ENCODE measurements around the gene GCC2.
A peak's percentile ranks its signal among the peaks of the same experiment; 100 is the strongest.
"Not testable (repeated sequence)": the region's sequence is repeated elsewhere in the genome, so short reads cannot be mapped to it uniquely, and the experiment has no call there.

GCC2 gene

GRCh38 chr2:108444941-108445840 is 3.8 kb upstream of the GCC2 start:
- H3K27ac ChIP-seq (ENCODE audit: low read length), result no peak overlapping the region
- 0 out of 2 replicates have a peak, but pooled peaks cover 1% of the 10 kb centered on the region for H3K4me1 ChIP-seq (ENCODE audit: control insufficient read depth, insufficient read depth, low read length)
- WGBS (ENCODE audit: insufficient coverage, insufficient read length), result no CpG with 5 or more reads among the region's 1 CpG
- no peak for DNase-seq (ENCODE audit: low read depth, low spot score)
- no peaks in the 10 kb centered on the region for H3K27me3 ChIP-seq (ENCODE audit: control insufficient read depth, insufficient read depth, low read length)
- H3K36me3 ChIP-seq (ENCODE audit: control insufficient read depth, insufficient read depth, low read length), result no peaks in the 10 kb centered on the region
- H3K4me3 ChIP-seq (ENCODE audit: low read length), result no peak overlapping the region
- no peaks in the 10 kb centered on the region for H3K9me3 ChIP-seq (ENCODE audit: control insufficient read depth, insufficient read depth, low read length)

GRCh38 chr2:108446703-108447102 is 2.3 kb upstream of the GCC2 start:
- no peak overlapping the region for H3K27ac ChIP-seq (ENCODE audit: low read length)

GRCh38 chr2:108447947-108448677 is 894 bp upstream of the GCC2 start:
- peak overlapping the region; percentile 53; the same call in 1 of the 2 replicates for H3K4me3 ChIP-seq (ENCODE audit: low read length)
- no peak overlapping the region for H3K27ac ChIP-seq (ENCODE audit: low read length)
- no peak for DNase-seq (ENCODE audit: low read depth, low spot score)
- no peaks in the 10 kb centered on the region; the same call in 1 of the 2 replicates for H3K36me3 ChIP-seq (ENCODE audit: control insufficient read depth, insufficient read depth, low read length)
- H3K9me3 ChIP-seq (ENCODE audit: control insufficient read depth, insufficient read depth, low read length), result no peaks in the 10 kb centered on the region
- H3K4me1 ChIP-seq (ENCODE audit: control insufficient read depth, insufficient read depth, low read length), result 0 out of 2 replicates have a peak, but pooled peaks cover 1% of the 10 kb centered on the region
- H3K27me3 ChIP-seq (ENCODE audit: control insufficient read depth, insufficient read depth, low read length), result no peaks in the 10 kb centered on the region
- WGBS (ENCODE audit: insufficient coverage, insufficient read length), result no CpG with 5 or more reads among the region's 23 CpGs

More at GRCh38 chr2:108446703-108447102, 2.3 kb upstream of the GCC2 start:
- Histone ChIP-seq H3K9me3 (ENCODE audit: control insufficient read depth, insufficient read depth, low read length) (no peaks in the 10 kb centered on the region), H3K27me3 (ENCODE audit: control insufficient read depth, insufficient read depth, low read length) (no peaks in the 10 kb centered on the region), H3K4me1 (ENCODE audit: control insufficient read depth, insufficient read depth, low read length) (0 out of 2 replicates have a peak, but pooled peaks cover 1% of the 10 kb centered on the region), H3K36me3 (ENCODE audit: control insufficient read depth, insufficient read depth, low read length) (no peaks in the 10 kb centered on the region), H3K4me3 (ENCODE audit: low read length) (no peak overlapping the region)
- WGBS (ENCODE audit: insufficient coverage, insufficient read length), result no CpG with 5 or more reads among the region's 2 CpGs
- no peak for DNase-seq (ENCODE audit: low read depth, low spot score)

DNA sequence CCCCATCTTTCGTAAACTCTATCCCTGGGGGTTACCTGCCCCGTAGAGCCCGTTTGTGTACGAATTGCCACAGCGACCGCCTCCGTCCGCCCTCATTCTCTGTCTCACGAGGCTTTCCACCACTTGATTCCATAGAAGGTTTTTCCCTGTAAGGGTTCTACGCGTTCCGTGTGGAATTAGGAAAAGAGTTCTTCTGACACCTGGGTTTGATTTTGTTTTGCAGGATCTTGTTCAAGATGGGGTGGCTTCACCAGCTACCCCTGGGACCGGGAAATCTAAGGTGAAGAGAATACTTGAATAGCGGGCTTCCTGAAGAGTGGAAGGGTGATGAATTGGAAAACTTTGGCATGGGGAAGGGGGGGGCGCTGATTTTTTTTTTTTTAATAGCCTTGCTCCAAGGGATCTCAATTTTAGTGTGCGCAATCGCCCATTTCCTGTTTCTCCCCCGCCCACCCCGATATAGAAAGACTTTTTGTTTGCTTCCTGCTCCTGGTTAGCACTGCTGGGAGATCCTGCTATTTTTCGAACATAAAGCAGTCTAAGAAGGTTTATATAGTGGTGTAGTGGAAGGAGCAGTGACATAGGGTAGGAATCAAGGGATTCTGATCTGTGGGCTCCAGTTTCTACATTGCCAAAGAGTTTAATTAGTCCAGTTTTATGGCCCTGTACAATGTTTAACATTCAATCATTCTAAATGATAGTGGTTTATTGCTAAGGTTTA is 564 bp downstream of the GCC2 start:
- H3K27me3 ChIP-seq (ENCODE audit: control insufficient read depth, insufficient read depth, low read length), result no peaks in the 10 kb centered on the region
- 0 out of 2 replicates have a peak, but pooled peaks cover 1% of the 10 kb centered on the region for H3K4me1 ChIP-seq (ENCODE audit: control insufficient read depth, insufficient read depth, low read length)
- no peak overlapping the region for H3K27ac ChIP-seq (ENCODE audit: low read length)
- no peak for DNase-seq (ENCODE audit: low read depth, low spot score)
- no peaks in the 10 kb centered on the region for H3K9me3 ChIP-seq (ENCODE audit: control insufficient read depth, insufficient read depth, low read length)
- WGBS (ENCODE audit: insufficient coverage, insufficient read length), result no CpG with 5 or more reads among the region's 20 CpGs
- peak overlapping the region; percentile 53; the same call in 1 of the 2 replicates for H3K4me3 ChIP-seq (ENCODE audit: low read length)
- H3K36me3 ChIP-seq (ENCODE audit: control insufficient read depth, insufficient read depth, low read length), result no peaks in the 10 kb centered on the region; the same call in 1 of the 2 replicates

- WGBS (ENCODE audit: insufficient coverage, insufficient read length), result no CpG with 5 or more reads among the region's 3 CpGs
- no peak overlapping the region for H3K4me3 ChIP-seq (ENCODE audit: low read length)
- 0 out of 2 replicates have a peak, but pooled peaks cover 1% of the 10 kb centered on the region for H3K4me1 ChIP-seq (ENCODE audit: control insufficient read depth, insufficient read depth, low read length)
- no peaks in the 10 kb centered on the region for H3K9me3 ChIP-seq (ENCODE audit: control insufficient read depth, insufficient read depth, low read length)
- no peaks in the 10 kb centered on the region for H3K27me3 ChIP-seq (ENCODE audit: control insufficient read depth, insufficient read depth, low read length)
- no peak for DNase-seq (ENCODE audit: low read depth, low spot score)
- no peaks in the 10 kb centered on the region; the same call in 1 of the 2 replicates for H3K36me3 ChIP-seq (ENCODE audit: control insufficient read depth, insufficient read depth, low read length)
- no peak overlapping the region for H3K27ac ChIP-seq (ENCODE audit: low read length)
These were observed 1.9 kb downstream of the GCC2 start for GRCh38 chr2:108450863-108451262.

GRCh38 chr2:108451976-108452375 is 3.0 kb downstream of the GCC2 start:
- Histone ChIP-seq H3K36me3 (ENCODE audit: control insufficient read depth, insufficient read depth, low read length) (no peaks in the 10 kb centered on the region; the same call in 1 of the 2 replicates), H3K4me3 (ENCODE audit: low read length) (no peak overlapping the region), H3K9me3 (ENCODE audit: control insufficient read depth, insufficient read depth, low read length) (no peaks in the 10 kb centered on the region), H3K27me3 (ENCODE audit: control insufficient read depth, insufficient read depth, low read length) (no peaks in the 10 kb centered on the region), H3K27ac (ENCODE audit: low read length) (no peak overlapping the region), H3K4me1 (ENCODE audit: control insufficient read depth, insufficient read depth, low read length) (0 out of 2 replicates have a peak, but pooled peaks cover 1% of the 10 kb centered on the region)
- no peak for DNase-seq (ENCODE audit: low read depth, low spot score)
- no CpG with 5 or more reads among the region's 4 CpGs for WGBS (ENCODE audit: insufficient coverage, insufficient read length)

DNA sequence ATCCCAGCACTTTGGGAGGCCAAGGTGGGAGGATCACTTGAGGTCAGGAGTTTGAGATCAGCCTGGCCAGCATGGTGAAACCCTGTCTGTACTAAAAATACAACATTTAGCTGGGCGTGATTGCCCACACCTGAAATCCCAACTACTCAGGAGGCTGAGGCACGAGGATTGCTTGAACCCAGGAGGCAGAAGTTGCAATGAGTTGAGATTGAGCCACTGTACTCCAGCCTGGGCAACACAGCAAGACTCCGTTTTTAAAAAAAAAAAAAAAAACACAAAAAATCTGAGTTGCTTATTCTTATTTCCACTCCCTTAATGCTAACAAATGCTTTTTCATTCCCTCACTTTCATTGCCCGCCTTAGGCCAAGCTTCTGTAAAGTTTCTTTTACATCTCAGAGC is 4.5 kb downstream of the GCC2 start:
- not testable (repeated sequence) for H3K27ac ChIP-seq (ENCODE audit: low read length); H3K4me1 ChIP-seq (ENCODE audit: control insufficient read depth, insufficient read depth, low read length); H3K9me3 ChIP-seq (ENCODE audit: control insufficient read depth, insufficient read depth, low read length); H3K4me3 ChIP-seq (ENCODE audit: low read length); H3K36me3 ChIP-seq (ENCODE audit: control insufficient read depth, insufficient read depth, low read length); DNase-seq (ENCODE audit: low read depth, low spot score); H3K27me3 ChIP-seq (ENCODE audit: control insufficient read depth, insufficient read depth, low read length)
- no CpG with 5 or more reads among the region's 4 CpGs for WGBS (ENCODE audit: insufficient coverage, insufficient read length)

DNA sequence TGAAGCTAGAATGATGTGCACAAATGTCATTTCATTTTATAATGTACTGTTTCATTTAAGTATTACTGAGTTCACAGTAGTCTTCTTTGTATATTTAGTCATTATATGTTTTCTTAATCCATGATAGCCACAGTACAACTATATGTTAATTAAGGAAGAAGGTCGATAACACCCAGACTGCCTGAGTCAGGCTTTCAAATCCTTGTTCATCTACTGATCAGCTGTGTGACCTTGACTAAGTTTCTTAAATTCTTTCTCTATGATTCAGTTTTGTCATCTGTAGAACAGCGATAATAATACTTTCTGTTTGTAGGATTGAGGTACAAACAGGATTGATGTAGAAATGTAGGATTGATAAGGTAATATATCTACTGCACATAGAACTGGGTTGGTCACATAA is 5.4 kb downstream of the GCC2 start:
- Histone ChIP-seq H3K36me3 (ENCODE audit: control insufficient read depth, insufficient read depth, low read length) (no peaks in the 10 kb centered on the region; the same call in 1 of the 2 replicates), H3K4me3 (ENCODE audit: low read length) (no peak overlapping the region), H3K27ac (ENCODE audit: low read length) (no peak overlapping the region), H3K4me1 (ENCODE audit: control insufficient read depth, insufficient read depth, low read length) (no peaks in the 10 kb centered on the region), H3K9me3 (ENCODE audit: control insufficient read depth, insufficient read depth, low read length) (no peaks in the 10 kb centered on the region), H3K27me3 (ENCODE audit: control insufficient read depth, insufficient read depth, low read length) (no peaks in the 10 kb centered on the region)
- 100% methylated on average over 1 of the region's 2 CpGs for WGBS (ENCODE audit: insufficient coverage, insufficient read length)
- DNase-seq (ENCODE audit: low read depth, low spot score), result no peak

DNA sequence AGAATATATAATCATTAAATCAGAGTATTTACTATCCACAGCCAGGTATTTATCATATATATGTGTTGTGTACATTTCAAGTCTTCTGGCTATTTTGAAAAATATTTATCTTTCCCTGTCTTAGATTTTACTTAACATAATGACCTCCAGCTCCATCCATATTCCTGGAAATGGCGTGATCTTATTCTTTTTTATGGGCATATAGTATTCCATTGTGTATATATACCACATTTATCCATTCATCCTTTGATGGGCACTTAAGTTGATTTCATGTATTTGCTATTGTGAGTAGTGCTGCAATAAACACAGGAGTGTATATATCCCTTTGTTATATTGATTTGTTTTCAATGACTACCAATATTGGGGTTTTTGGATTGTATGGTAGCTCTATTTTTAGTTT is 6.6 kb downstream of the GCC2 start:
- H3K9me3 ChIP-seq (ENCODE audit: control insufficient read depth, insufficient read depth, low read length), result no peaks in the 10 kb centered on the region
- no peak overlapping the region for H3K4me3 ChIP-seq (ENCODE audit: low read length)
- no peaks in the 10 kb centered on the region; the same call in 1 of the 2 replicates for H3K36me3 ChIP-seq (ENCODE audit: control insufficient read depth, insufficient read depth, low read length)
- H3K27me3 ChIP-seq (ENCODE audit: control insufficient read depth, insufficient read depth, low read length), result no peaks in the 10 kb centered on the region
- H3K27ac ChIP-seq (ENCODE audit: low read length), result no peak overlapping the region
- DNase-seq (ENCODE audit: low read depth, low spot score), result no peak
- H3K4me1 ChIP-seq (ENCODE audit: control insufficient read depth, insufficient read depth, low read length), result no peaks in the 10 kb centered on the region
- WGBS (ENCODE audit: insufficient coverage, insufficient read length), result no CpG with 5 or more reads among the region's 1 CpG

- no peaks in the 10 kb centered on the region; the same call in 1 of the 2 replicates for H3K36me3 ChIP-seq (ENCODE audit: control insufficient read depth, insufficient read depth, low read length)
- no CpG with 5 or more reads among the region's 3 CpGs for WGBS (ENCODE audit: insufficient coverage, insufficient read length)
- no peak overlapping the region for H3K27ac ChIP-seq (ENCODE audit: low read length)
These were observed 9.1 kb downstream of the GCC2 start for GRCh38 chr2:108458082-108458481.

More at GRCh38 chr2:108458082-108458481, 9.1 kb downstream of the GCC2 start:
- no peaks in the 10 kb centered on the region for H3K9me3 ChIP-seq (ENCODE audit: control insufficient read depth, insufficient read depth, low read length)
- no peaks in the 10 kb centered on the region for H3K27me3 ChIP-seq (ENCODE audit: control insufficient read depth, insufficient read depth, low read length)
- DNase-seq (ENCODE audit: low read depth, low spot score), result no peak
- no peaks in the 10 kb centered on the region for H3K4me1 ChIP-seq (ENCODE audit: control insufficient read depth, insufficient read depth, low read length)
- no peak overlapping the region for H3K4me3 ChIP-seq (ENCODE audit: low read length)
